Endothelial cell of umbilical vein (primary cell): ENCODE results near the gene FHIT. TPM values are rescaled to one million over a fixed set of nuclear protein-coding genes. Genes with fewer than 3 reads are reported as not detected.

ENCODE experiments used
- BruUV-seq: library from RNA; stranded (reverse); fragments of 400-500 nt; replicated peaks from 2 replicates; lab custom pipeline; 2021; lab: Mats Ljungman, UMichigan
- CTCF ChIA-PET: fragments of 300-600, 350-600 bp; sonication (Branson Sonifier 250); formaldehyde crosslinking; loops from one replicate; lab custom pipeline; 2021; ENCODE audit warnings: antibody characterized with exemption, inconsistent platforms; lab: Charles Lee
- POLR2A ChIA-PET: fragments of 300-600, 350-600 bp; sonication (Branson Sonifier 250); formaldehyde crosslinking; loops from one replicate; lab custom pipeline; 2021; ENCODE audit warnings: antibody characterized with exemption, inconsistent platforms; lab: Charles Lee
- DNase-seq: peaks from one replicate; pipeline ENCODE4 v3.0.0-alpha.2; 2011; ENCODE audit warnings: low read depth, low spot score
- FAIRE-seq: peaks from 2 replicates; lab custom pipeline; 2011; peaks lifted over from hg19 to GRCh38; lab: Jason Lieb, UNC
- H2AFZ ChIP-seq: 2 replicates; pipeline ENCODE4 v1.6.0; 2012; ENCODE audit warnings: low read depth, low read length, control low read depth, inconsistent platforms
- H3K27ac ChIP-seq: 2 replicates; pipeline ENCODE4 v1.5.1; 2011; ENCODE audit warnings: low read depth, mild to moderate bottlenecking, control low read depth, low read length, moderate library complexity; ENCODE audit not compliant: insufficient read depth
- H3K27me3 ChIP-seq, 2 experiments: 2 replicates each; pipeline versions ENCODE4 v1.6.0 to v1.6.1; 2011; ENCODE audit warnings: low read length in 2 of 2, mixed read lengths in 1 of 2; ENCODE audit not compliant: control insufficient read depth in 2 of 2, insufficient read depth in 2 of 2
- H3K36me3 ChIP-seq, 2 experiments: 2 replicates in 1 of 2; 3 replicates in 1 of 2; pipeline ENCODE4 v1.5.1; 2011; ENCODE audit warnings: low read length in 2 of 2, mild to moderate bottlenecking in 1 of 2, moderate library complexity in 1 of 2; ENCODE audit not compliant: control insufficient read depth in 2 of 2, insufficient read depth in 2 of 2; ENCODE audit errors: extremely low read depth in 1 of 2
- H3K4me1 ChIP-seq: 3 replicates; pipeline ENCODE4 v1.5.1; 2011; ENCODE audit warnings: mild to moderate bottlenecking, low read length; ENCODE audit not compliant: control insufficient read depth, insufficient read depth; ENCODE audit errors: extremely low read depth
- H3K4me2 ChIP-seq: 2 replicates; pipeline ENCODE4 v1.6.1; 2011; ENCODE audit warnings: low read length, control low read depth, mixed read lengths; ENCODE audit not compliant: insufficient read depth
- H3K4me3 ChIP-seq, 3 experiments: fragments of 200-600 bp in 1 of 3; sonication (generic), shearing (Covaris generic) in 1 of 3; replicated peaks in 1 of 3; 2 replicates each; pipeline ENCODE4 v1.5.1; 2011 to 2016; ENCODE audit warnings: control low read depth in 3 of 3, low read length in 3 of 3, mild to moderate bottlenecking in 2 of 3, inconsistent platforms in 1 of 3, low read depth in 1 of 3, moderate library complexity in 1 of 3; ENCODE audit not compliant: insufficient read depth in 1 of 3
- H3K79me2 ChIP-seq: 2 replicates; pipeline ENCODE4 v1.6.0; 2012; ENCODE audit warnings: low read length, inconsistent platforms; ENCODE audit not compliant: control insufficient read depth, insufficient read depth
- H3K9ac ChIP-seq: replicated peaks from 2 replicates; pipeline ENCODE3; 2011; ENCODE audit warnings: low read length, control low read depth; ENCODE audit not compliant: insufficient read depth; ENCODE audit errors: extremely low read depth
- H3K9me1 ChIP-seq: replicated peaks from 3 replicates; pipeline ENCODE4 v1.6.0; 2011; ENCODE audit warnings: mild to moderate bottlenecking, low read length; ENCODE audit not compliant: control insufficient read depth, insufficient read depth; ENCODE audit errors: extremely low read depth
- H3K9me3 ChIP-seq: replicated peaks from 2 replicates; pipeline ENCODE4 v1.5.1; 2012; ENCODE audit warnings: low read length, inconsistent platforms; ENCODE audit not compliant: control insufficient read depth, insufficient read depth
- H4K20me1 ChIP-seq: replicated peaks from 2 replicates; pipeline ENCODE3; 2011; ENCODE audit warnings: mild to moderate bottlenecking, low read length; ENCODE audit not compliant: control insufficient read depth, insufficient read depth; ENCODE audit errors: extremely low read depth
- EZH2 ChIP-seq: IDR thresholded peaks from 2 replicates; pipeline ENCODE4 v1.6.1; 2012; ENCODE audit warnings: borderline replicate concordance, low read depth, mild to moderate bottlenecking, moderate library complexity, low read length, inconsistent platforms; ENCODE audit not compliant: severe bottlenecking
- FOS ChIP-seq: IDR thresholded peaks from 2 replicates; pipeline ENCODE4 v1.6.1; 2011; ENCODE audit warnings: mild to moderate bottlenecking, low read length, moderate library complexity, borderline replicate concordance; ENCODE audit not compliant: insufficient read depth
- GATA2 ChIP-seq: IDR thresholded peaks from 2 replicates; pipeline ENCODE4 v1.7.0; 2011; ENCODE audit warnings: low read depth, mild to moderate bottlenecking, moderate library complexity, mixed read lengths, low read length; ENCODE audit not compliant: insufficient read length, insufficient read depth
- JUN ChIP-seq: IDR thresholded peaks from 2 replicates; pipeline ENCODE4 v1.6.1; 2011; ENCODE audit warnings: borderline replicate concordance, low read depth; ENCODE audit not compliant: insufficient read length, insufficient read depth
- MYC ChIP-seq: IDR thresholded peaks from one replicate; pipeline ENCODE4 v1.6.1; 2011; ENCODE audit warnings: mild to moderate bottlenecking, low read depth, low read length
- POLR2A ChIP-seq: IDR thresholded peaks from 2 replicates; pipeline ENCODE4 v1.6.1; 2012; ENCODE audit warnings: low read depth, mild to moderate bottlenecking, control low read depth, low read length
- POLR2AphosphoS5 ChIP-seq: IDR thresholded peaks from 2 replicates; pipeline ENCODE4 v1.6.1; 2012; ENCODE audit warnings: low read depth, mild to moderate bottlenecking, control low read depth, low read length, moderate library complexity; ENCODE audit not compliant: insufficient read depth
- dilution Hi-C: fragments of 300-500 bp; cut with MboI; formaldehyde crosslinking; loops from one replicate; pipeline ENCODE4 v1.15.0; 2019; ENCODE audit warnings: low sequenced_read_pairs; ENCODE audit not compliant: extremely low pct_ligation_motif_present
- intact Hi-C: fragments of 100-400 bp; cut with micrococcal nuclease; formaldehyde crosslinking; loops from one replicate; pipeline ENCODE4 v1.10.0; 2022
- polyA plus RNA-seq, 4 experiments: library from polyadenylated mRNA; depleted of rRNA in 3 of 4; stranded (reverse) in 3 of 4; unstranded in 1 of 4; fragments of >200 nt; gene quantifications; 2 replicates each; pipeline versions ENCODE4 v1.2.1 to v1.2.3, GENCODE V29; 2011 to 2012; ENCODE audit warnings: missing spikeins in 1 of 4
- total RNA-seq: library from RNA; stranded (reverse); gene quantifications from 2 replicates; pipeline ENCODE4 v1.2.3, GENCODE V29; 2021
- TF ChIP-seq, protein P1 (sequence below), 2 donors: IDR thresholded peaks; 1 replicate in 1 of 2; 2 replicates in 1 of 2; pipeline ENCODE4 v1.5.1; 2011; ENCODE audit warnings: low read length in 2 of 2, mild to moderate bottlenecking in 2 of 2, moderate library complexity in 2 of 2, control low read depth in 1 of 2, inconsistent platforms in 1 of 2, low read depth in 1 of 2; ENCODE audit not compliant: insufficient read depth in 1 of 2; ENCODE audit errors: extremely low read depth in 1 of 2
- TF ChIP-seq, protein P2 (sequence below): IDR thresholded peaks from 2 replicates; pipeline ENCODE4 v1.6.1; 2011; ENCODE audit not compliant: insufficient read depth, insufficient read length

Gene FHIT
- total and polyA plus RNA-seq, 2 donors (not counting 3 experiments of a cell fraction or from before 2014, with no cell fraction given): 0.47 to 2.2 TPM

DNA sequence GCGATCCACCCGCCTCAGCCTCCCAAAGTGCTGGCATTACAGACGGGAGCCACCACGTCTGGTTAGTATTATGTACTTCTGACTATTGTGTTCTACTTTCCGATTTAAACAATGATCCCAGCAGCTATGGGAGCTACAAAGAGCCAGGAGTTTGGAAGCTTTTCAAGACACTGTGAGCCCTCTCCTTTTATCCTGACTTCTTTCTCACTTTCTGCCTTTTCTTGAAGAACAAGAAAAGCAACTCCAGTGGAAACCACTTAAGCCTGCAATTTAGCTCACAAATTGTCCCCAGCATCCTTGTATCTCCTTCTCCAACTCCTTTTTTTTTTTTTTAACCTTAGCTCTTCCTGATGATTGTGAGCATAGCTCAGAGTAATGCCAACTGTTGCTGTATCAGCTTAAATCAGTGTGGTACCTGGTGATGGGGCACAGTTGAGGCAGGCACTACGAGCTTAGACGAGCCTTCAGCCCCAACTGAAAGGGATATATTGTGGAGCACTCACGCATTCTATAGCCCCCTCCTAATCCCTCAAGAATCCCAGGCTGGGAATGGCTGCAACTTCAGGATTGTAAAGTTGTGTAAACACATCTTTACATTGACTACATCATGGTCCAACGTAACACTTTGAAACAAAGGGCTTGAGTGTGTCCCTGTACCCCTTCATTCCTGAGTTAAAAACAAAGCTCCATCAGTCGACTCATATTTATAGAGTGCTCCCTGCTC is 677.0 kb downstream of the FHIT start:
- CTCF ChIA-PET: no interaction called here
- H3K27ac ChIP-seq: no peak overlapping the region
- DNase-seq: no peak

More for the DNA sequence above, 677.0 kb downstream of the FHIT start:
- H3K9me3 ChIP-seq: no peaks in the 10 kb centered on the region
- no peaks in the 10 kb centered on the region for H3K9me1 ChIP-seq
- intact Hi-C loops: no loop called here
- TF ChIP-seq, protein P1, sequence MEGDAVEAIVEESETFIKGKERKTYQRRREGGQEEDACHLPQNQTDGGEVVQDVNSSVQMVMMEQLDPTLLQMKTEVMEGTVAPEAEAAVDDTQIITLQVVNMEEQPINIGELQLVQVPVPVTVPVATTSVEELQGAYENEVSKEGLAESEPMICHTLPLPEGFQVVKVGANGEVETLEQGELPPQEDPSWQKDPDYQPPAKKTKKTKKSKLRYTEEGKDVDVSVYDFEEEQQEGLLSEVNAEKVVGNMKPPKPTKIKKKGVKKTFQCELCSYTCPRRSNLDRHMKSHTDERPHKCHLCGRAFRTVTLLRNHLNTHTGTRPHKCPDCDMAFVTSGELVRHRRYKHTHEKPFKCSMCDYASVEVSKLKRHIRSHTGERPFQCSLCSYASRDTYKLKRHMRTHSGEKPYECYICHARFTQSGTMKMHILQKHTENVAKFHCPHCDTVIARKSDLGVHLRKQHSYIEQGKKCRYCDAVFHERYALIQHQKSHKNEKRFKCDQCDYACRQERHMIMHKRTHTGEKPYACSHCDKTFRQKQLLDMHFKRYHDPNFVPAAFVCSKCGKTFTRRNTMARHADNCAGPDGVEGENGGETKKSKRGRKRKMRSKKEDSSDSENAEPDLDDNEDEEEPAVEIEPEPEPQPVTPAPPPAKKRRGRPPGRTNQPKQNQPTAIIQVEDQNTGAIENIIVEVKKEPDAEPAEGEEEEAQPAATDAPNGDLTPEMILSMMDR (IDR thresholded peaks at IDR 0.05; ENCODE audit: extremely low read depth in 1 of 2, insufficient read depth in 1 of 2, low read depth in 1 of 2, low read length in 2 of 2): no peak
- TF ChIP-seq JUN: no peak
- no peak for TF ChIP-seq GATA2
- TF ChIP-seq POLR2A: no peak
- TF ChIP-seq POLR2AphosphoS5: no peak
- no peak for TF ChIP-seq FOS
- TF ChIP-seq, protein P2, sequence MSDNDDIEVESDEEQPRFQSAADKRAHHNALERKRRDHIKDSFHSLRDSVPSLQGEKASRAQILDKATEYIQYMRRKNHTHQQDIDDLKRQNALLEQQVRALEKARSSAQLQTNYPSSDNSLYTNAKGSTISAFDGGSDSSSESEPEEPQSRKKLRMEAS: no peak
- TF ChIP-seq MYC: no peak
- no peak for TF ChIP-seq EZH2
- no TSS peak for BruUV-seq
- no peak for FAIRE-seq
- no peaks in the 10 kb centered on the region for H4K20me1 ChIP-seq
- H3K4me2 ChIP-seq: no peak overlapping the region
- H3K9ac ChIP-seq: no peak overlapping the region
- no peaks in the 10 kb centered on the region for H3K79me2 ChIP-seq
- H3K36me3 ChIP-seq: no peaks in the 10 kb centered on the region
- no peaks in the 10 kb centered on the region for H3K27me3 ChIP-seq
- H3K4me3 ChIP-seq: no peak overlapping the region
- no peaks in the 10 kb centered on the region for H3K4me1 ChIP-seq
- POLR2A ChIA-PET: no interaction called here
- dilution Hi-C loops: no loop called here
- H2AFZ ChIP-seq: no peak overlapping the region
